Measurements from ENCODE around the gene SEC31A.

- TF ChIP-seq, protein P1, sequence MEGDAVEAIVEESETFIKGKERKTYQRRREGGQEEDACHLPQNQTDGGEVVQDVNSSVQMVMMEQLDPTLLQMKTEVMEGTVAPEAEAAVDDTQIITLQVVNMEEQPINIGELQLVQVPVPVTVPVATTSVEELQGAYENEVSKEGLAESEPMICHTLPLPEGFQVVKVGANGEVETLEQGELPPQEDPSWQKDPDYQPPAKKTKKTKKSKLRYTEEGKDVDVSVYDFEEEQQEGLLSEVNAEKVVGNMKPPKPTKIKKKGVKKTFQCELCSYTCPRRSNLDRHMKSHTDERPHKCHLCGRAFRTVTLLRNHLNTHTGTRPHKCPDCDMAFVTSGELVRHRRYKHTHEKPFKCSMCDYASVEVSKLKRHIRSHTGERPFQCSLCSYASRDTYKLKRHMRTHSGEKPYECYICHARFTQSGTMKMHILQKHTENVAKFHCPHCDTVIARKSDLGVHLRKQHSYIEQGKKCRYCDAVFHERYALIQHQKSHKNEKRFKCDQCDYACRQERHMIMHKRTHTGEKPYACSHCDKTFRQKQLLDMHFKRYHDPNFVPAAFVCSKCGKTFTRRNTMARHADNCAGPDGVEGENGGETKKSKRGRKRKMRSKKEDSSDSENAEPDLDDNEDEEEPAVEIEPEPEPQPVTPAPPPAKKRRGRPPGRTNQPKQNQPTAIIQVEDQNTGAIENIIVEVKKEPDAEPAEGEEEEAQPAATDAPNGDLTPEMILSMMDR (IDR thresholded peaks at IDR 0.05): no peak
- no peak for TF ChIP-seq EP300 (IDR thresholded peaks at IDR 0.05)
- TF ChIP-seq POLR2A (IDR thresholded peaks at IDR 0.05): no peak
These were observed 79.1 kb downstream of the SEC31A start for GRCh38 chr4:82811838-82812341.
